Gastroesophageal sphincter (tissue), 3 donors: Measurements from ENCODE around the gene DKK3.

Source experiments
- EP300 ChIP-seq: sonication (generic); formaldehyde crosslinking; IDR thresholded peaks from one replicate; pipeline ENCODE4 v1.6.1; 2017; ENCODE audit warnings: antibody characterized with exemption, mild to moderate bottlenecking
- POLR2AphosphoS5 ChIP-seq: sonication (generic); formaldehyde crosslinking; IDR thresholded peaks from one replicate; pipeline ENCODE4 v1.6.1; 2017; ENCODE audit warnings: antibody characterized with exemption
- TF ChIP-seq, protein P1 (sequence below), 4 experiments: fragments of 200-600 bp in 2 of 4; fragments of 450-650 bp in 2 of 4; sonication (generic) in 1 of 4; IDR thresholded peaks; one replicate each; pipeline ENCODE4 v1.5.1; 2017 to 2019; ENCODE audit warnings: antibody characterized with exemption in 4 of 4, mild to moderate bottlenecking in 2 of 4, moderate library complexity in 2 of 4

- TF ChIP-seq EP300 = no peak
- TF ChIP-seq, protein P1, sequence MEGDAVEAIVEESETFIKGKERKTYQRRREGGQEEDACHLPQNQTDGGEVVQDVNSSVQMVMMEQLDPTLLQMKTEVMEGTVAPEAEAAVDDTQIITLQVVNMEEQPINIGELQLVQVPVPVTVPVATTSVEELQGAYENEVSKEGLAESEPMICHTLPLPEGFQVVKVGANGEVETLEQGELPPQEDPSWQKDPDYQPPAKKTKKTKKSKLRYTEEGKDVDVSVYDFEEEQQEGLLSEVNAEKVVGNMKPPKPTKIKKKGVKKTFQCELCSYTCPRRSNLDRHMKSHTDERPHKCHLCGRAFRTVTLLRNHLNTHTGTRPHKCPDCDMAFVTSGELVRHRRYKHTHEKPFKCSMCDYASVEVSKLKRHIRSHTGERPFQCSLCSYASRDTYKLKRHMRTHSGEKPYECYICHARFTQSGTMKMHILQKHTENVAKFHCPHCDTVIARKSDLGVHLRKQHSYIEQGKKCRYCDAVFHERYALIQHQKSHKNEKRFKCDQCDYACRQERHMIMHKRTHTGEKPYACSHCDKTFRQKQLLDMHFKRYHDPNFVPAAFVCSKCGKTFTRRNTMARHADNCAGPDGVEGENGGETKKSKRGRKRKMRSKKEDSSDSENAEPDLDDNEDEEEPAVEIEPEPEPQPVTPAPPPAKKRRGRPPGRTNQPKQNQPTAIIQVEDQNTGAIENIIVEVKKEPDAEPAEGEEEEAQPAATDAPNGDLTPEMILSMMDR (IDR thresholded peaks at IDR 0.05) = no peak
- no peak for TF ChIP-seq POLR2AphosphoS5
Observed at GRCh38 chr11:12016246-12016645, 7.8 kb upstream of the DKK3 start.
